PC-3 (cell line): Measurements from ENCODE around the gene THAP7.
"Not testable (repeated sequence)": the region's sequence is repeated elsewhere in the genome, so short reads cannot be mapped to it uniquely, and the experiment has no call there.

Source experiments
- EZH2 ChIP-seq: fragments of 300-600 bp; sonication (generic); IDR thresholded peaks from one replicate; pipeline ENCODE4 v1.6.1; 2017; ENCODE audit warnings: antibody characterized with exemption, mild to moderate bottlenecking, low read length; ENCODE audit not compliant: unreplicated experiment
- EZH2phosphoT487 ChIP-seq: fragments of 300-600 bp; sonication (generic); IDR thresholded peaks from 2 replicates; pipeline ENCODE4 v1.6.1; 2018; ENCODE audit warnings: mild to moderate bottlenecking, antibody characterized with exemption, low read length, borderline replicate concordance
- TF ChIP-seq, protein P1 (sequence below): fragments of 300-600 bp; sonication (generic); conservative IDR thresholded peaks from 2 replicates; pipeline ENCODE4 v1.5.1; 2017; ENCODE audit warnings: antibody characterized with exemption, low read depth, mild to moderate bottlenecking, low read length

DNA sequence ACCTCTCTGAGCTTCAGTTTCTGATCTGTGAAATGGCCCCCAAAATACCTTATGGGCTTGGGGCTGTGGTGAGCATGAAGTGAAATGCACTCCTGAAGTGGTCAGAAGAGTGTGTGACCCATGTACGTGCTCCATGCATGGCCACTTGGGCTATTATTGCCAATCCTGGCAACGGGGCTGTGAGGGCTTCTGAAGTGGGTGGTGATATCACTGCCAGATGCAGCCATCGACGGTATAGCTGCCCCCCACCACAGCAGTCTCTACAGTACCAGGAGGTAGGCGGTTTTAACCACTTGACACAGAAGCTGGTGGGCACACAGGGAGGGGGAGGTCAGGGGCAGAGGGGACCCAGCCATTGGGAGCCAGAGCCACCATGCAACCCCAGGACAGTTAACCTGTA, 46.5 kb upstream of the THAP7 start:
- TF ChIP-seq EZH2, EZH2phosphoT487: not testable (repeated sequence)
- TF ChIP-seq, protein P1, sequence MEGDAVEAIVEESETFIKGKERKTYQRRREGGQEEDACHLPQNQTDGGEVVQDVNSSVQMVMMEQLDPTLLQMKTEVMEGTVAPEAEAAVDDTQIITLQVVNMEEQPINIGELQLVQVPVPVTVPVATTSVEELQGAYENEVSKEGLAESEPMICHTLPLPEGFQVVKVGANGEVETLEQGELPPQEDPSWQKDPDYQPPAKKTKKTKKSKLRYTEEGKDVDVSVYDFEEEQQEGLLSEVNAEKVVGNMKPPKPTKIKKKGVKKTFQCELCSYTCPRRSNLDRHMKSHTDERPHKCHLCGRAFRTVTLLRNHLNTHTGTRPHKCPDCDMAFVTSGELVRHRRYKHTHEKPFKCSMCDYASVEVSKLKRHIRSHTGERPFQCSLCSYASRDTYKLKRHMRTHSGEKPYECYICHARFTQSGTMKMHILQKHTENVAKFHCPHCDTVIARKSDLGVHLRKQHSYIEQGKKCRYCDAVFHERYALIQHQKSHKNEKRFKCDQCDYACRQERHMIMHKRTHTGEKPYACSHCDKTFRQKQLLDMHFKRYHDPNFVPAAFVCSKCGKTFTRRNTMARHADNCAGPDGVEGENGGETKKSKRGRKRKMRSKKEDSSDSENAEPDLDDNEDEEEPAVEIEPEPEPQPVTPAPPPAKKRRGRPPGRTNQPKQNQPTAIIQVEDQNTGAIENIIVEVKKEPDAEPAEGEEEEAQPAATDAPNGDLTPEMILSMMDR: not testable (repeated sequence)
